Kidney (tissue), 14 donors: Measurements from ENCODE around the gene AGPAT3. TPM values are rescaled to one million over a fixed set of nuclear protein-coding genes. Genes with fewer than 3 reads are reported as not detected.

Experiments used
- DNase-seq, 5 donors: peaks; one replicate each; pipeline ENCODE4 v3.0.0-alpha.2; 2013 to 2020
- FAIRE-seq: peaks from 2 replicates; lab custom pipeline; 2012; peaks lifted over from hg19 to GRCh38; lab: Jason Lieb, UNC
- H3K27ac ChIP-seq, 2 donors: one replicate each; pipeline ENCODE4 v1.7.0; 2013; ENCODE audit warnings: low read depth in 2 of 2, low read length in 2 of 2, inconsistent platforms in 1 of 2
- H3K27me3 ChIP-seq: one replicate; pipeline ENCODE4 v1.7.1; 2013; ENCODE audit warnings: low read length, inconsistent platforms; ENCODE audit not compliant: control insufficient read depth, insufficient read depth
- H3K36me3 ChIP-seq, 3 donors: one replicate each; pipeline versions ENCODE4 v1.7.0 to v1.7.1; 2013; ENCODE audit warnings: low read length in 3 of 3, control low read depth in 1 of 3, inconsistent platforms in 1 of 3; ENCODE audit not compliant: insufficient read depth in 3 of 3, control insufficient read depth in 2 of 3
- H3K4me1 ChIP-seq, 3 donors: one replicate each; pipeline versions ENCODE4 v1.7.0 to v1.7.1; 2013; ENCODE audit warnings: low read length in 3 of 3, inconsistent platforms in 1 of 3, low read depth in 1 of 3; ENCODE audit not compliant: control insufficient read depth in 2 of 3, insufficient read depth in 2 of 3
- H3K4me3 ChIP-seq, 3 donors: one replicate each; pipeline versions ENCODE4 v1.7.0 to v1.8.1; 2013; ENCODE audit warnings: low read length in 3 of 3, control low read depth in 1 of 3, inconsistent platforms in 1 of 3
- H3K9ac ChIP-seq, 3 donors: one replicate each; pipeline versions ENCODE4 v1.7.0 to v1.7.1; 2013; ENCODE audit warnings: low read length in 3 of 3, control low read depth in 1 of 3, inconsistent platforms in 1 of 3
- H3K9me3 ChIP-seq, 3 donors: one replicate each; pipeline versions ENCODE4 v1.7.0 to v1.7.1; 2013; ENCODE audit warnings: low read length in 3 of 3, control low read depth in 1 of 3, inconsistent platforms in 1 of 3; ENCODE audit not compliant: control insufficient read depth in 2 of 3, insufficient read depth in 1 of 3
- CTCF ChIP-seq: IDR thresholded peaks from 3 replicates; pipeline ENCODE4 v1.5.1; 2012; ENCODE audit warnings: mild to moderate bottlenecking, moderate library complexity, borderline replicate concordance; ENCODE audit not compliant: insufficient read depth; ENCODE audit errors: extremely low read depth
- intact Hi-C: fragments of 100-400 bp; cut with DNase I; formaldehyde crosslinking; loops from one replicate; pipeline ENCODE4 v1.11.1; 2022
- polyA plus RNA-seq: library from polyadenylated mRNA; stranded (reverse); fragments of 350-450 nt; fragmentation: Illumina TruSeq; extraction: RNeasy Lipid Tissue Mini Kit (QIAGEN cat#74804); gene quantifications from one replicate; pipeline ENCODE4 v1.2.3, GENCODE V29; 2014; ENCODE audit warnings: low read depth, low replicate concordance; ENCODE audit not compliant: insufficient read depth
- total RNA-seq: library from RNA; stranded (reverse); fragmentation: NEBNext Ultra II Directional; extraction: Animal tissue kit (Norgen Biotek cat#: 25700); gene quantifications from one replicate; pipeline ENCODE4 v1.2.1, GENCODE V29; 2021
- donor health status: control.
- donor health status: control.
- donor health status: control.
- donor health status: control.
- donor health status: control.
- donor health status: DM: yes; HTN: yes; CAD: no.
- donor health status: Normal renal cell carcinoma (clear cell type).

Gene AGPAT3
- total and polyA plus RNA-seq, 2 donors from 2014 or later, result 40.3 to 86.2 TPM

DNA sequence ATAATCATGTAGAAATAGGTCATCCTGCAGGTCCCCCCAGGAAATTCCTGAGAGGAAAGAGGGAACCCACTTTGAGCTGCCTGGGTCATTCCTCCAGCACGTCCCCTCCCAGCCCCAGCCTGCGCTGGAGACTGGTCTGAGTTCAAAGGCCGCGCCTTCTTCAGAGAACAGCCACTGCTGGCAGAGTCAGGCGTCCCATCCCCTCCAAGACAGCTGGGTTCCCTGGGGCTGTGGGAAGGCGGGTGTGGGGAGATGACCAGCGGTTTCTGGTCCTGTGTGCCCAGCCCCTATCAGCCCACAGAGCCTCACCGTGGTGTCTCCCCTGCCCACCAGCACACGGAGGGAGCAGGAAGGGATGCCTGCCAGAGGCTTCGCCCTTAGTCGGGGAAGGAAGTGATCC, 129.1 kb downstream of the AGPAT3 start:
- Histone ChIP-seq H3K4me1 (no peaks in the 10 kb centered on the region), H3K36me3 (no peaks in the 10 kb centered on the region), H3K9me3 (no peaks in the 10 kb centered on the region), H3K4me3 (no peak overlapping the region), H3K27me3 (no peaks in the 10 kb centered on the region), H3K27ac (no peak overlapping the region), H3K9ac (no peak overlapping the region)
- no peak for FAIRE-seq
- intact Hi-C loops, result no loop called here
- DNase-seq, result no peak
- TF ChIP-seq CTCF, result no peak

DNA sequence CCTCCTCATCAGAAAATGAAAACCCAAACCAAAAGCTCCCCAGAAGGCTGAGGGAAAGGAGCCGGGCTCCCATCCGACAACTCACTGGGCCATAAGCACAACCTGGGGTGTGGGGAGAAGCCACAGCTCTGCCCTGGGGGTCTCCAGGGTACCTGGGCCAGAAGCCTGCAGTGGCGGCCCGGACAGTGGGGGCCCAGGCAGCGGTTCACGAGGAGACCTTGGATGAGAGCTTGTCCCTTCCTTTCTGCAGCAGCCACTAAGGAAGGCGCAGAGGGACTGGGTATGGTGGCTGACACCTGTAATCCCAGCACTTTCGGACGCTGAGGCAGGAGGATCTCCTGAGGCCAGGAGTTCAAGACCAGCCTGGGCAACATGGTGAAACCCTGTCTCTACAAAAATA, 129.6 kb downstream of the AGPAT3 start:
- H3K9ac ChIP-seq, result no peak overlapping the region
- no peak for TF ChIP-seq CTCF
- no peaks in the 10 kb centered on the region for H3K36me3 ChIP-seq
- H3K27me3 ChIP-seq, result no peaks in the 10 kb centered on the region
- no peak overlapping the region for H3K4me3 ChIP-seq
- no peak overlapping the region for H3K27ac ChIP-seq
- DNase-seq (no peak), FAIRE-seq (no peak)
- no peaks in the 10 kb centered on the region for H3K9me3 ChIP-seq
- intact Hi-C loops, result no loop called here
- H3K4me1 ChIP-seq, result no peaks in the 10 kb centered on the region

- FAIRE-seq (no peak), DNase-seq (no peak)
- Histone ChIP-seq H3K27ac (no peak overlapping the region), H3K9ac (no peak overlapping the region), H3K4me3 (no peak overlapping the region), H3K36me3 (no peaks in the 10 kb centered on the region), H3K27me3 (no peaks in the 10 kb centered on the region), H3K4me1 (no peaks in the 10 kb centered on the region), H3K9me3 (no peaks in the 10 kb centered on the region)
- TF ChIP-seq CTCF, result no peak
- intact Hi-C loops, result no loop called here
Measured at GRCh38 chr21:43995521-43996105, 130.6 kb downstream of the AGPAT3 start.
